HG02571 (cell line): ENCODE results near the gene SUGCT.

Experiments used
- ATAC-seq: cut with Tn5 transposase; IDR thresholded peaks from one replicate; pipeline ENCODE4 v1.9.1; 2021; ENCODE audit warnings: mild to moderate bottlenecking, moderate library complexity; ENCODE audit not compliant: unreplicated experiment

The SUGCT gene

DNA sequence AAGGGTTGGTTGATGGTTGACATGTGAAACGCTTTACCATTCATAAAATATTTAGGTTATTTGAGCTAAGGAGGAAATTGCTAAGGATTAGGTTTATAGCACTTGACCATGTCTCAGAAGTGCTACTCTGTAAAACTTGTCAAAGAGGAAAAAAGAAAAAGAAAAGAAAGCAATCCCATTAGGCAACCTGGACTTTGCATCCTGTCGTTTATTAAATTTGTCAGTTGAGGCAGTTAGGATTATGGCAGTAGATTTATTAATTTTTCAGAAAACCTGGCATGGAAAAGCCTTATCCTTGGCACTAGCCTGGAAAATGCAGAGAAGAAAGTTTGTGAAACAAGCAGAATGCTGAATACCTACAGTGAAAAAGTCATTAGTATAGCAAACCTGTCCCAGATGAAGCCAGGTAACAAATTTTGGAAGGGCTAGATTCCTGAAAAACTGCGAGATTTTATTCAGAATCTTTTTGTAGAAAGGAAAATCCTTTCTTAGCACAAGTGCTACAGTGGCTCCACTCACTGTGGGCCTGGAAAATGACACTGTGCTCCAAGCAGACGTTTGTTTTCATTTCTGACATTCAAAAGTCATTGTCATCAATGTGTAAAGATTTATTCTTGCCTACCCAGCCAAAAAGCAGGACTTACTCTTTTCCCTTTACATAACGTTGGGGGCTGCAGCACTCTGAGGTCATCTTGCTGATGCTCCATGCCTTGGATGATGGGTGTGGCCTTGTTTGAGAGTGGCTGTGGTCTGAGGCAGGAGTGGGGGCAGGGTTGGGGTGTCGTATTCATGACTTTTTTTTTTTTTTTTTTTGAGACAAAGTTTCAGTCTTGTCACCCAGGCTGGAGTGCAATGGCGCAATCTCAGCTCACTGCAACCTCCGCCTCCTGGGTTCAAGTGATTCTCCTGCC lies 664.9 kb downstream of the SUGCT start:
- ATAC-seq: no peak

DNA sequence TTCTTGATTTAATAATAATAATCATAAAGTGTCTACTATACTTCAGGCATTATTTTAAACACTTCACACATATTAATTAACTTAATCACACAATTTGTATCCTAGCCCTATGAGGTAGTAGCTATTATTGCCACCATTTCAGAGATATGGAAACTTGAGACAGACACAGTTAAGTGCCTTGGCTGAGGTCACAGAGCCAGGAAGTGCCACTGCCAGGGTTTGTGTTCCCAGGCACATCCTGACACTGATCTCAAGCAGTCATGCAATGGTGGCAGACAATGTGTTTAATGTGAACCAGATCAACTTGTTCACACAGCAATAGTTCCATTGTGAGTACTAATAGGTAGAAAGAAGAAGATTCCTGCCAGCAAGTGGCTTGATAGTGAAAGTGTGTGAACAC lies 666.0 kb downstream of the SUGCT start:
- no peak for ATAC-seq

- no peak for ATAC-seq
Measured at GRCh38 chr7:40802497-40802896, 667.7 kb downstream of the SUGCT start.

- ATAC-seq: no peak
Measured at GRCh38 chr7:40804477-40805215, 669.8 kb downstream of the SUGCT start.

DNA sequence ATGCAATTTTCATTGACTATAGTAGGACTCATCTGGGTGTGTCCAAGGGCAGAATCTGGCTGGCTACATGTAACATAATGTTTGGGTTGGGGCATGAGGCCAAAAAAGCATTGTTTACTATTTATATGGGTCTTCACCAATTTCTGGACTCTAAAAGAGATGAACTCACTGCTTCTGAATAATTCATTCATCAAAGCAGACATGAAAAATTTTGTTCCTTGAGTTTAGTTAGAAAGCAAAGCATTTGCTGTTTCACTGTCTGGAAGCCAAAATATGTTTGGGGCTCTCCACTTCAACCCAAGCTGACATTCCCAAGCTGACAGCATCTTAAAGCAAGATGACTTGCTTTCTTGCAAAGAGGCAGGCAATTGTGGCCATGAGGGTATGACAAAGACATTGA lies 670.6 kb downstream of the SUGCT start:
- ATAC-seq: no peak

GRCh38 chr7:40808378-40808942 lies 673.7 kb downstream of the SUGCT start:
- no peak for ATAC-seq

DNA sequence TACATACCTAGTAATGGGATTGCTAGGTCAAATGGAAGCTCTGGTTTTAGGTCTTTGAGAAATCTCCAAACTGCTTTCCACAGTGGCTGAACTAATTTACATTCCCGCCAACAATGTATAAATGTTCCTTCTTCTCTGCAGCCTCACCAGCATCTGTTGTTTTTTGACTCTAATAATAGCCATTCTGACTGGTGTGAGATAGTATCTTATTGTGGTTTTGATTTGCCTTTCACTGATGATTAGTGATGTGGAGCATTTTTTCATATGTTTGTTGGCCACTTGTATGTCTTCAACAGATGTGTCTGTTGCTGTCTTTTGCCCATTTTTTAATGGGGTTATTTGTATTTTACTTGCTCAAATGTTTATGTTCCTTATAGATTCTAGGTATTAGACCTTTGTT lies 675.5 kb downstream of the SUGCT start:
- ATAC-seq: no peak

DNA sequence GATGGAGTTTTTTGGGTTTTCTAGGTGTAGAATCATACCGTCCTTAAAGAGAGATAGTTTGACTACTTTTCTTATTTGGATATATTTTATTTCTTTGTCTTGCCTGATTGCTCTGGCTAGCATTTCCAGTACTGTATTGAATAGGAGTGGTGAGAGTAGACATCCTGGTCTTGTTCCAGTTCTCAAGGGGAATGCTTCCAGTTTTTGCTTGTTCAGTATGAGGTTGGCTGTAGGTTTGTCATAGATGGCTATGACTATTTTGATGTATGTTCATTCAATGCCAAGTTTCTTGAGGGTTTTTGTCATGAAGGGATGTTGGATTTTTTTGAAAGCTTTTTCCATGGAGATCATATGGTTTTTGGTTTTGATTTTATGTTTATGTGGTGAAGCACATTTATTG lies 676.9 kb downstream of the SUGCT start:
- ATAC-seq: no peak

- ATAC-seq: no peak
Measured at GRCh38 chr7:40815022-40815421, 680.2 kb downstream of the SUGCT start.

DNA sequence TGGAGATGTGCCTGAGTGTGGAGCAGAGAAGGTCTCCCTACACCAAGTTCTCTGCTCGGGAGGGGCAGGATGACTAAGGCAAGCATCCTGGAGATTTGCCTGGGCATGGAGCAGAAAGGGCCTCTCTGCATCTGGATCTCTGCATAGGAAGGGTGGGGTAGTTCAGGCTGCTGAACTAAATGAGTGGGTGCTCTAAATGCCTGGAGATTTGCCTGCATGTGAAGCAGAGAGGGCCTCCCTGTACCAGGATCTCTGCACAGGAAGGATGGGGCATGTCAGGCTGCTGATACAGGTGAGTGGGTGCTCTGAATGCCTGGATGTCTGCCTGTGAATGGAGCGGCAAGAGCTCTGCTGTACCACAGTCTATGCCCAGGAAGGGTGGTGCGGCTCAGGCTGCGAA lies 680.7 kb downstream of the SUGCT start:
- ATAC-seq: no peak

DNA sequence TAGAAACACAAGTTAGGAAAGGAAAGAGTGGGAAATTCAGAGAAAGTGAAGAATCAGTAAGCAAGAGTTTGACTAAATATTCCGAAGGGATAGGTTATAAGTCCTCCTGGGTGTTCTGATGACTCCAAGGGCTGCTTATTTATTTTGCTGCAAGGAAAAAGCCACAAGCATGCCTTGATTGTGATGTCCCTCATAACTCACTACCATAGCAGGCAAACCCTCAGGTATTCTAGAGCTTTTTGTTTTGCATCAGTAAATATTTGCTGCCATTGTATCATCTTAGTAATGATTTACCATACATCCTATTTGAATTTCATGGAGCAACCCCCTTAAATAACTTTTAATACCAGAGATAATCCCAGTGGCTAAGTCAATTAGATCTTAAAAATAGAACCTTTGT lies 688.1 kb downstream of the SUGCT start:
- ATAC-seq: no peak

GRCh38 chr7:40824461-40824860 lies 689.7 kb downstream of the SUGCT start:
- ATAC-seq: no peak

DNA sequence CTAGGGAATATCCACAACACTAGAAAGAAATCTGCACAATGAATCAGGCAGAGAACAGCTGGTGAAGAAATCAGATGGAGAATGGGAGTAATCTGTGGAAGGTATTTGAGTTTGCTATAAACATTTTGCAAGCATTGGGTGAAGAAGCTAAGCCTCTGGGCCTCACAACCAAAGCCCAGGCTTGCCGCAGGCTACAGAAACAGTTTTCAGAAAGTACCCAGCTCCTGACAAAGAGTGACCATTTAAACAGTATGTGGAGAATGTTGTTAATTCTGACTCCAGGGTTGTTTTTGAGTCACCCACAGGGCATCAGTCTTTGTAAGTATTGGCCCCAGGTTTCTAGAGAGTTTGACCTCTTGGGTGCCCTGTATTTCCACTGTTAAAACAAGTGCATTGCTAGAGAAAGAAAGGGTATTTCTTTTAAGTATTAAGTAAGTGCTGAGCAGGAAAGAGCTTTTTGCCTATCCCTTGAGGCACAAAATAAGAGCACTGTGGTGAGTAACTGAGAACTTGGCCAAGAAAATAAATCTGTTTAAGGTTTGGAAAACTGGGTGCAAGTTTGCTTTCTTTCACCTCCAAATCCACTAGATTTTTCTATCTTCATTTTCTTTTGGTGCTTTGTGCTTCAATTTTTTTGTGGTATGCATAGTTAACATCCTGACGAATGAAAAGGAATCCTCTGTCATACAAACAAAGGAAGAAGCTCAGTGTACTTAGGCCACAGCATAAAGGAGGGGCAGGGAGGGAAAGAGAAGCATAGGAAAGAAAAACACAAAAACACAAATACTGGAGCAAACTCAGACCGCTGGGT lies 691.8 kb downstream of the SUGCT start:
- no peak for ATAC-seq

- no peak for ATAC-seq
Measured at GRCh38 chr7:40827222-40828085, 692.6 kb downstream of the SUGCT start.

GRCh38 chr7:40828686-40829600 lies 694.1 kb downstream of the SUGCT start:
- ATAC-seq: no peak

DNA sequence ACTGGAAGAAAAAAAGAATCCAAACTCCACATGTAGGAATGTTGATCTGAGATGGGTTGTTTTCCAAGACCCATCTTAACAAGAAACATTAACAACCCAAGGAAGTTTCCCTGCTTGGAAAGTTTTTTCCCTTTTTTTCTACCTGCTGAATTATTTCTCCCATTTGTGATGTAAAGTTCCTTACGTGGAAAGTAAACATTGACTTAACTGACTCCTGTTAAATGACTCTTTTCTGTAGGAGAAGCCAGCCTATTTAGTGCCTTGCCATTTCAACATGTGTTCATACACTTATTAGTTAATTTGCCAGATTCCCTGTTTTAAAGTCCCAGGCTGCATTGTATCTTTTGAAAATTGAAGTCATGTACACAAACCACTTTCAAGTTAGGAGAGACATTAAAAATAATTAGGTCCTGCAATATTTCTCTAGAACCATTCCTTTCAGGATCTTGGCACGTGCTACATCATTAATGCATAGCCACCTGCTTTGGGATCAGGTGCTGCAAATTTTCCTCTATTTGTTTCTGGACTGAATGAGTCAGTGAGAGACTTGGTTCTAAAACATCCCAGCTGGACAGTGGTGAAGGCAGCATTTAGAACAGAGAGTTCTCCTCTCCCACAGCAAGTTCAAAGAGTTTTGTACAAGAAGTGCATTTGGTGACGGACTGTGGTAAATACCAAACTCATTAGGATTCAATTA lies 698.5 kb downstream of the SUGCT start:
- ATAC-seq: no peak

DNA sequence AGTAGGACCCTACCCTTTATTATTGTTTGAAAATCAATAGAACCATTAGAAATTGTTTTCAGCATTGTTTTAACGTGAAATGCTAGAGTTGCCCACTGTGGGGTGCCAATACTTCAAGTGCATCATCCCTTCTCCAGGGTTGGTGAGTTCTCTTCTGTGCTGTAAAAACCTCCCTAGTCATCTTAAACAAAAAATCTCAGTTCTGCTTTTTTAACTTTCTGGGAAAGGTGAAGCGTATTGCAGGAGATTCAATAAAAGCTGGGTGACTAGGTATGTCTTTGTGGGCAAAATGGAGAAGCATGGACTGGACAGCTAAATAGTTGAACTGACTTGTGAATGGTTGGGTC lies 699.1 kb downstream of the SUGCT start:
- no peak for ATAC-seq

GRCh38 chr7:40836218-40836617 lies 701.4 kb downstream of the SUGCT start:
- ATAC-seq: no peak

DNA sequence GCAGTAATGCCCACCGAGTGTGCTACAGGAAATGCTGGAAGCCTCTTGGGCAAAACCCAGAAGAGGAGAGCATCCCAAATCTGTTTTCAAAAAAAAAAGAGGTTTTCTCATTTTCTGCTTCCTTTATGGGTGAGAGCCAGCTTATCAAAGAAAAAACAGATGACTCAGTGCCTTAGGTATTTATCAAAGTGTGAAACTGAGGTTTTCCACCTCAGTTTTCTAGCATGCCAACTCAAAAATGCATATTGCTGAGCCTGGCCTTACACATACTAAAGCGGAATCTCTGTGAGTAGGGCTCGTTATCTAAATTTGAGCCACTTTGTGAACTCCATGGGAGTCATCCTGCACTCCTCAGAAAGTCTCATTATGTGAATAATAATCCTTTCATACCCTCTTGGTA lies 705.1 kb downstream of the SUGCT start:
- ATAC-seq: no peak
